Right lung (tissue), 5 donors: Measurements from ENCODE around the gene TUBB6. TPM values are rescaled to one million over a fixed set of nuclear protein-coding genes. Genes with fewer than 3 reads are reported as not detected.
A peak's percentile ranks its signal among the peaks of the same experiment; 100 is the strongest.

Experiments used
- DNase-seq, 2 donors: peaks; one replicate each; pipeline ENCODE4 v3.0.0-alpha.2; 2013
- polyA plus RNA-seq, 5 donors: library from polyadenylated mRNA; unstranded; fragments of 120-200 nt; gene quantifications; one replicate each; pipeline versions ENCODE4 v1.2.1 to v1.2.3, GENCODE V29; 2013; ENCODE audit warnings: inconsistent platforms in 1 of 5, low replicate concordance in 1 of 5; ENCODE audit not compliant: insufficient read length in 5 of 5, insufficient read depth in 1 of 5

The TUBB6 gene
- polyA plus RNA-seq, 5 donors: 56.8 to 96.5 (median 66.7) TPM

DNA sequence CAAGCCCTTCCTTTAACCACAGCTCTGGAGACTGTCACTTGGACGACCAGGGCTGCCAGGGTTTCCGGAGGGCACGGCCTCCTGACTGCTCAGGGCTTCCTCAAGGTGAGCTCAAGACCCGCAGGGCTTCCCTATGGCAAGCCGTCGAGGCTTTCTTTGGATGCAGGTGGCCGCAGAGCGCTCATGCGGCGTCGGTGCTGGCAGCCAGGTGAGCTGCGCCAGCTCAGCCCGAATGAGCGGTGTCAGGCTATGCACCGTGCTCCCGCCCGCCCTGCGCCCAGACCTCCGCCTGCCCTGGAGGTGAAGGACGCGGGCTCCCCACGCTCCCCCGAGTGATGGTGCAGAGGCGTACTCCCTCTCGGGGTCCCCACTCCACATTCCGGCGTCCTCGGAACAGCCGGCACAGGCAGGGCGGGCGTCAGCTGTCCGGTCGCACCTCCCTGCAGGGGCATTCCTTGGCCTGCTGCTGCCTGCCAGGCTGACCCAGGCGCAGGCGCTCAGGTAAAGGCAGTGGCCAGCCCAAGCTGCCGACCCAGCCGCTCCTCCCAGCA, 20.8 kb upstream of the TUBB6 start:
- no peak for DNase-seq

DNA sequence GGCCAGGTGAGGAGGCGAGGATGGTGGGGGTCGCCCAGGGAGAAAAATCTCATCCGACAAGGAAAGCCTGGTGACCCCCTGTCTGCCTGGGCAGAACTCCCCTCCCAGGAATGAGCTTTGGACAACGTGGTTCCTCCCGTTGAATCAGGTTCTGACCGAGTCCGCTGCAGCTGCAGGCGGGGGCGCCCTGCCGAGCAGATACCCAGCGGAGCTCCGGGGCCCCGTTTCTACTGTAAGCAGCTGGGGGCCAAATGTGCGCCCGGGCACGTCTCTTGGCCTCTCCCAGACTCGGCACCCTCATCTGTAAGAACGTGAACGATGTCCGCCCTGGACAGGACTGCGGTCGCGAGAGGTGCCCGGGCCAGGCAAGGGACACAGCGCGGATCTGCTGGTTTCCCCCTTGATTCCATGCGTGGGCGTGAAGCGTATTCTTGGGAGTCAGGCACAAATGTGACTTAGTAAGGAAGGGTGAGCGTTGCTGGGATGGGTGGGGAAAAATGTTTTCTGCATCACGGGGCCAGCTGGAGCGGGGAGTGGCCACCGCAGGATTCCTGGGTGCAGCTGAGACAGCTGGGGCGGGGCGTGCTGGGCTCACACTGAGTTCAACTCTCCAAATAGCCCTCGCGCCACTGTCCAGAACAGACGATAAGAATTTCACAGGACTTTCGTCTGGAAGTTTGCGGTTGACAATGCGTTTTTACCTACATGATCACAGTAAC, 20.2 kb upstream of the TUBB6 start:
- DNase-seq: no peak

DNA sequence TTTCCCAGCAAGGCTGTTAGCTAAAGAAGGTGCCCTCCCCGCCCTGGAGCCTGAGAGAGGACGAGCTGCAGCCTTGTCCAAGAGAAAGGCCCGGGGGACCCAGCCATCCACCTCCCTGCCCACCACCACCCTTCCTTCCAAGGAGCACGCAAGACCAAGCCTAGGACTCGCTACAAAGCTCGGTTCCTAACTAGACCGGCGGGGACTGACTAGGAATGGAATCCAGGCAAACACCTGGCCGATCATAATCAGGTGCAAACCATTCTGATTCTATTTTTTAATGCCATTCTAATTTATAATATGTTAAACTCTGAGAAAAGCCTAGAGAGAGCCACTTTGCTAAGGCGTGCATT, 19.7 kb upstream of the TUBB6 start:
- no peak for DNase-seq

DNA sequence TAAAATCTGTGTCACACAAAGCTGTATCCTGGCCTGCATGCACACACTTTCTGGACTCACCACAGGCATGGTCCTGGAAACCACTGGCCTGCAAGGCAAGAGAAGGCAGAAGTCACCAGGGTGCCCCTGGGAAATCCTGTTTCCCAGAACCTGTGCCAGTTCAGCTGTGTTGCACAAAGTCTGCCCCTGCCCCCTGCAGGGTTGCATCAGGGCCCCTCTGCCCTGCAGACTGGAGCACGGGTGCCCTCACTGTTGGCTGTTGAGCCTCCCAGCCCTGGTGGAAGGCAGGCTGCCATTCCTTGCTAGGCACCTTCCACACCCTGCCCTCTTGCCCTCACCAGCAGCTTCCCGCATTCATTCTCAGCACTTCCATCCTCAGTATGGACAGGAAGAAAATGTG, 18.0 kb upstream of the TUBB6 start:
- no peak for DNase-seq

DNA sequence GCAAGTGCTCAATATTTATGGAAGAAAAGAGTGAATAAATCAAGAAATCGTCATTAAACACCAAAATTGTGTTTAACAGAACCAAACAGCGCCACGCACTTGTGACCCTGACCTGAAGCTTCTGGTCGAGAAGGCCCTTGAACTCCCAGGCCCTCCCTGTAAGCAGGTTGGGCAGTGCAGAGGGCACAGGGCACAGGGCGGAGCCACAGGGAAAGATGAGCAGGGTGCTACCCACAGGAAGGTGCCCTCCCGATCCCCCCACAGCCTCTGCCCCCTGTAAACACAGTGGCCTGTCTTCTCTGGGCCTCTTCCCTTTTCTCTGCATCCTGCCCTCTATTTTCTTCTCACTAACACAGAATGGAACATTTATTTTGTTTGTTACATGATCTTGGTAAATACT, 16.9 kb upstream of the TUBB6 start:
- no peak for DNase-seq

DNA sequence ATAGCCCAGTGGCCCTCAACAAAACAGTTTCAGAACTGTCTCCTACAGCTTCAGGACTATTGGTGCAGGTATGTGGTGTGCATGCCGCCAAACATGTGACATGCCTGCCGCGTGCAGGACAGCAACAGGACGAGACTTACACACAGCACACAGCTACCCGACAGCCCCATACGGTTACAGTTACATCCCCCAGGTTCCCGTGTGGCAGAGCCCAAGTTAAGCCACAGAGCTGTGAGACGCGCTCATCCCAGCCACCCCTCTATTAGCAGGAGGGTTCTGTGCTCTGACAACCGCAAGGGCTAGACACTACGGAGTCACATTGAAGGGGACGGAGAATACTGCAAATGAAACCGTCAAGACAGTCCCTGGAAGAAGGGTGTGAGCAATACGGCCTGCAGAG, 16.4 kb upstream of the TUBB6 start:
- no peak for DNase-seq

DNA sequence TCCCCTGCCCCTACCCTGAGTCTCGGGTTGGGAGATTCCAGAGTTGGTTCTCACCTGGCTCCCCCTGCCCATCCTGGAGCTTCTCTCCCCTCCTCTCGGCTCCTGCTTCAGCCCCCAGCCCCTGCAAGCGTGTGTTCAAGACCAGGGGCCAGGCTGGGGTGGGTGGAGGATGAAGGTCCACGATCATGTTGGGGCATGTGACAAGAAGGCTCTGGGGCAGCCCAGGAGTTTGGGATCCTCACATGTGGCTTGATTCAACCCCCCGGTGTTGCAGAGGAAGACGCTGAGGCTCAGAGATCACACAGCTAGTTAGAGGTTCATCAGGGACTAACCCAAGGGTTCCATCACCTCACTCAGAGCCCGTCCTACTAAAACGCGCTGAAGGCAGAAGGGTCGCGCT, 14.2 kb upstream of the TUBB6 start:
- DNase-seq: no peak

DNA sequence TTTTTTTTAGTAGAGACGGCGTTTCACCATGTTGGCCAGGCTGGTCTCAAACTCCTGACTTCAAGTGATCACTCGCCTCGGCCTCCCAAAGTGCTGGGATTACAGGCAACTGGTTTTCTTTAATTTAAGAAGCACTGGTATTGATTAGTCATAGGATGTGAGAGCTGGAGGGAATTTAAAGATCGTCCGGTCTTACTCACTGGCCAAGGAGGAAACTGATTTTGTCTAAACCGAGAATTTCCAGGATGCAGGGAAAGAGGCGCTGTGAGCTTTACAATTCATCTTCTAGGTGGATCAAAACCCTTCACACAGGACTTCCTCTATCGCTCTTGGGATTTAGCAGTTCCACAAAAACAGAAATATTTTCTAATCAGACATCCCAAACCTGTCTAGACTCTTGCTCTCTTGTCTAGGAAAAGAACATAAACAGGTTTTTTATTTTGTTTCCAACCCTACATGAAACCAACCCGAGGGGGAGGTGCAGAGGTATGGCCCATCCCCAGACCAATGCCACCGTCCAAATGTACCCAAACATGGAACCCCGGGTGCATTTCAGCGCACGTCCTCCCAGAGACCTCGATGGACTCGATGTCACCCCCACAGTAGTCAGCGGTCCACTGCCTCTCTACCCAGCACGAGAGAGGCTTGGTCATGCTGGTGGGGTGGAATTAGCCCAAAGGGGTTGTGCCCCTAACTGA, 12.5 kb upstream of the TUBB6 start:
- no peak for DNase-seq

DNA sequence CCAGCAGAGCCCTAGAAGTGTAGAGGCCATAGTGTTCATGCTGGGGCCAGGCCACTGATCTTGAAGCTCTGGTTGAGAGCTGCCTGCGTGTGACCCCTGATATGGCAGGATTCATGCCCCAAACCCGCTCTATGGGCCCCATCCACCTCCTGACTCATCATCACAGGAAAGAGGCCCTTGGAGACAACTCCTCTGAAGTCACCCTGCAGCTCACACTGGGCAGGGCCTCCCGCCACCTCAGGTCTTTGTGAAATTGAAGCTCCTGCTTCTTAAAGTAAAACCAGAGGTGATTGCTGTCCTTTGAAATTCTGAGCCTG, 12.0 kb upstream of the TUBB6 start:
- DNase-seq: no peak

DNA sequence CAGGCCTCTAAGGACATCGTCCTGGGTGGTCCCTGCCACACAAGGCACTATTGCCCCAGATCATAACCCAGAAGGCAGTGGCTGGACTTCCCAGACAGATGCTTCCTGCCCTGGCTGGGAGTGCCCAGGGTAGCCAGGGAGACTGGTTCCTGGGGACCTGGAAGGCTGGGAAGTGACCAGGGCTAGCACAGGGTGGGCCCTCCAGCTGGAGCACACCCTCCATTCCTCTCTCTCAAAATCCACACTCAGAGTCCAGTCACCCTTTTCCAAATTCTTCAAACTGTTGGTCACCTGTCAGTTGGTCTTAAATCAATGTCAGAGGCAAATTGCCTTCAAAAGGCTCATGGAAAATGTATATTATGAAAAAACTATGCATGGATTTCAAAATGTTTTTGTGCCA, 11.6 kb upstream of the TUBB6 start:
- no peak for DNase-seq

DNA sequence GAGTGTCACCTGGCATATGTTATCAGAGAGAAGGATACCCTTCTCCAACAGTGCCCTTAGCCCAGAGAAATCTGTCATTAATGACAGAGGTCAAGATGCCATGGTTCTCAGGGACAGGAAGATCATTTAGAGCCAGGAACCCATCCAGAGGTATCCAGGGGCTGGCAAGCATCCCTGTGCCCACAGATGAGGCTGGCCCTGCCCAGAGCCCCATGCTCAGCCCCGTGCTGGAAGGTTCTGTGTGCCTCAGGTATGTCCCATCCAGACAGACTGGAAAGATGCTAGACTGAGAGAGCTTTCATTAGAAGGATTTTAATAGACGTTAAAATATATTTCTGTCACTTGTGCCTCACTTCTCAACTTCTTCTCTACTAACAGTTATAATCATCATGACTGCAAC, 8.2 kb upstream of the TUBB6 start:
- no peak for DNase-seq

DNA sequence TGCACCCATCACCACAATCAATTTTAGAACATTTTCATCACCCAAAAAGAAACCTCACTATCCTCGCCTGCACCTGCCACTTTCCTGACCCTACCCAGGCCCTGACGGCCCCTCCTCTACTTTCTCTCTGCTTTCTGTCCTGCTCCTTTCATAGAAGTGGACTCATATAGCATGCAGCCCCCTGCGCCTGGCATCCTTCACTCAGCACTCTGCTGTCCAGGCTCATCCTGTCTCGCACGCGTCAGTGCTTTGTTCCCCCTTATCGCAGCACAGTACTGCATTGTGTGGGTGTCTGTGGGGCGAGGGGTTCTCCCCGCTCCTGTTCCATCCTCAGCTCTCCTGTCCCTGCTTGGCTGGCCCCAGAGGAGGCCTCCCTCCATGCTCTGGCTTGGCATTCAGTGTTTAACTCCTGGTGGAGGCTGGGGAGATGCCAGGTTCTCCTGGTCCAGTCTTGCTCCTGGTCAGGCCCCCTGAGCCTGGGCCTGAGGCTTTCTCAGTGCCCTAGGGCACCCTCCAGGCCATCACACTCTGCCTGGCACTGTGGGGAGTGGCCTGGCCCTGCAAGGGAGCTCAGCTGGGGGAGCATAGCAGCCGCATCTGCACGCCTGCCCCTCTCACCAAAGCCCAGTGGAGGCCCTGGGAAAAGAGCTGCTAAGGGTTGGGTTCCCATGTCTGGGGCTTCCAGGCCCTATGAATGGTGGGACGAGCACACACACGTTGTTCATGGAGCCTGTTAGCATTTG, 6.6 kb upstream of the TUBB6 start:
- DNase-seq: no peak

DNA sequence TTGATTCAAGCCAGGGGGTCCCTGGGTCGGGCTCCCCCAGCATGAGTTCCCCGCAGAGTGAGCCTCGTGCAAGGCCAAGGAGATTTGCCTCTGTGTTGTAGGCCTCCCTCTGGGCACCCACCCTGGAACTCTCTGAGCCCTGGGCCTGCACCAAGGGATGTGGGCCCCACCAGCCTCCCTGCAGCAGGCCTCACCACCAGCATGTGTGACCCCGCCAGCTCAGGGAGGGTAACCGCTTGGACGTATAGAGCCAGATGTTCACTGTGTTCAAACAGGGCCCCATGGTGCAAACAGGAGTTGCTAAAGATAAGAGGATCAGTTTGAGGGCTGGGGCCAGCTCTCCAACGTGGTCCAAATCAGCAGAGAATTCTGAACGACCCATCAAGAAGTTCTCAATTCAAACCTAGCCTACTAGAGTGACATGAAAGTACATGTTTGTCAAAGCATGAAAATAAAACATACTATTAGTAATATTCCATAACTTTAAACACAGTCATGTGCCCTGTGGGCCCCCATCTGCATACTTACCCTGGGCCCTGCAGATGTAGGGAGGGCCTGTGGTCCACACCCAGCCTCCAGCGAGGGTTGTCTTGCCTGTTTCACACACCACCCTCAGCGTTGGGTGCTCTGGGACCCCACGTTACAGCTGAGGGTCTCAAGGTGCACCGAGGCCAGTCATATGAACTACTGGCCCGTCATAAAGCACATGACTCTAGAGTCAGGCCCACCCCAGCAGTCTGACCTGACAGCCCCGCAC, 5.5 kb upstream of the TUBB6 start:
- DNase-seq: no peak

DNA sequence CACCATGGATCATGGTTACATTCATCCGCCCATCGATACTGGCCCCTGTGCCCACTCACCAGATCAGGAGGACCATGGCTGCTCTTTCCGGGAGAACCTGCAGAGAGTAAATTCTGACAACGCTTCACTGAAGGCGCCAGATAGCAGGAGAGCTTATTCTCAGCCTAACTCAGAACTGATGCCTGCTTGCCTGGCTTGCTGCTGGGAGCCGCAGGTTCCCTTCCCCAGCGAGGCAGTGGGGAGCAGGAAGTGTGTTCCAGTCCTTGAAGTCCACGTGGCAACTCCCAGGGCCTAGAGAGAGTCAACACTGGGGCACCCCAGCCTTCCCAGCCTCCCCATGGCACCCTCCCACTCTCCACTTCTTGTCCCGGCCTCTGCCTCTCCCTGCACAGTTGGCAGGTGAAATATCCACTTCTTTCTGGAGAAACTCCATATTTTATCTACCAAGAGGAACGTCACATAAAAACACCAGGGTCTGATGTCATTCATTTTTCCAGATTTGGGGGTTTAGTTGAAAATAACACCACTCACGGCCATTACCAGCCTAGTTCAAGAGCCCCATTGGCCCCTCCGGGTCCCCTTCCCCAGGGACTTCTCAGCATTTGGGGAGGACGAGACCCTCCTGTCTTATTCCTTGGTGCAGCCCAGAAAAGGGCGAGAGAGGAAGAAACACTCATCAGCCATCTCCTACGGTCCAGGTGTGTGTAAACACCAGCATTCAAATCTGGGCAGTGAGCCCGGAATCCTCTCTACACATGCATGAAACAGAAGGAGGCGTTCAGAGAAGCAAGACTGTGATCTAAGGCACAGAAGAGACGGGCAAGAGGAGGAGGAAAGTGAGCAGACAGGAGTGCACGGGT, 3.5 kb upstream of the TUBB6 start:
- no peak for DNase-seq

DNA sequence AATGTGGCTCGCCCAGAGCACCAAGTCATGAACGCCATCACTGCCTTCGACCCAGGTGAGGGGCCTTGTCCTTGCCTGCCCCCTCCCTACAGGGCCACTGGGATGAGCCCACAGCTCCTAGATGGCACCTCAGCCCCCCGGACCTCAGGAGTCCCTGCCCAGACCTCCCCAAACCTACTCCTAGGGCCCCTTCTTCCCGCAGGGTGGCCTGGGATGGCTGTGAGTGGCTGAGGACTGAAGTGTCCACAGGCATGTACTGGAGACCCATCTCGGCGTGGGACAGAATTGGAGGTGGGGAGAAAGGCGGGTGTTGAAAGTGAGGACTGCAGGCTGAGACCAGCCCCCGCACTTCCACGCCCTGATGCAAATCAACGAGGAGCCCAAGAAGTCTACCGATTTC, 2.8 kb upstream of the TUBB6 start:
- DNase-seq: no peak

DNA sequence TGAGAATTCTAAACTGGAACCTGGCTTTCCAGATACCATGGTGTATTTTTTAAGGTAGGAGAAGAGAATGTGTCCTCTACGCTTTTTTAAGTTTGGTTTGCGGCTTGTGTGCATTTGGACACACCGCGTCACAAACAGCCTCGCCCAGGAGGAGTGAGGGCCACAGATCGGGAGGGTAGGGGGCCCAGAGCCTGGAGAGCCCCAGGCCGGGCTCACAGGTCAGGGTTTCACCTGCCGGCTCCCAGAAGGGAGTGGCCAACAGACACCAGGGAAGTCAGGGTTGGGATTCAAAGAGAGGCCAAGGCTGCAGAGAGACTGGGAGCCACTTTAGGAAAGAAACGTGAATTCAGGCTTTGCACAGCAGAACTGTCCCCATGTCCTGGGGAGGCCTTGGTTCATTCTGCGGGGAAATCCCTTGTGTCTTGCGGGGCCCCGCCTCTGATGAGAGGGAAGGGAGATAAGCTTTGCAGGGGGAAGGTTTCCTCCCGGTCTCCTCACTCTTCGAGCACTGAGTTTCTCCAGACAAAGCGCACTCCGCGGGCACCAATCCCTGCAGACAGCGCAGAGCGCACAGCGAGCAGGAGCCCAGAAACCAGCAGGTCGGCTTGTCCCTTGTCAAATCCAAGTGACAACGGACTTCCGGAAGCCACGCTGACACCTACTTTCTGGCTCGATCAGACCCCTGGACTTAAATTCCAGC, 2.0 kb upstream of the TUBB6 start:
- no peak for DNase-seq

DNA sequence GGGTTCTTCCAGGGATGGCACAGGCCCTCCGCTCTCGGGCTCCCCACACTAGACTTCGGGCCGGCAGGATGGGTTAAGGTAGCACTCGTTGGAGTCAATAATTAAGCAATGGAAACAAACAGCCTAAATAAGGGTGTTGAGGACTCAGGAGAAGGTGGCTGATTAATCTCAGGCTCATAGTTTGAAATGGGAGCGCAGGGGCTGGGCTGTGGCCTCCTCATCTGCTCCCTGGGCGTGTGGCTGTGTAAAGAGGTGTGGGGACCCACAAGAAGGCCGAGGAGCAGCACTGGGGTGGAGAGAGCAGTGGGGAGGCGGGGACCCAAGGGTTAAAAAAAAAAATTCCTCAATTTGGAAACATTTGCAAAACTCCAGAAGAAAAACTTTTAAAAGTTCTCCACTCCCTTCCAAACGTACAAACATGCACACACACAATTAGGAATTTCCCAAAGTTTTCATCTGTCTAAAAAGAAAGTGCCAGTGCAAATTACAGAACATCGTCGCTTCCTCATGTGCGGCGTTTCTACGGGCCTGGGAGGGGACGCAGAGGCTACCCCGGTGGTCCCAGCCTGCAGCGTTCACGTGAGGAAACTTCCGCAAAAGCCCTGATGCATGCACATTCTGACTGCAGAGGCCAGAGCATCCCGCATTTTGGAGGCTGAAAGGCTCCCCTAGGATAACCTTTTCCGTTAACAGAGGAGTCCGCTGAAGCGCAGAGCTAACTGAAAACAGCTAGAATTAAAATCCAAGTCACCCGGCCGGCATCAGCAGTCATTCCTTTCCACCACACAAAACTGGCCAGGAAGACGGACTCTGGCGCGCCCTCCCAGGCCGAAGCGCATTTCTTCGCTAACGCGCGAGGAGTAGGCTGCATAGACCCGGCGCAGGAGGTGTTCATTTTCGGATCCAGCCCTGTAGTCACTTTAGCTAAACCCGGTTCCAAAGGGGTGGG, 1.0 kb upstream of the TUBB6 start:
- peak; percentile 40 to 46 for DNase-seq

DNA sequence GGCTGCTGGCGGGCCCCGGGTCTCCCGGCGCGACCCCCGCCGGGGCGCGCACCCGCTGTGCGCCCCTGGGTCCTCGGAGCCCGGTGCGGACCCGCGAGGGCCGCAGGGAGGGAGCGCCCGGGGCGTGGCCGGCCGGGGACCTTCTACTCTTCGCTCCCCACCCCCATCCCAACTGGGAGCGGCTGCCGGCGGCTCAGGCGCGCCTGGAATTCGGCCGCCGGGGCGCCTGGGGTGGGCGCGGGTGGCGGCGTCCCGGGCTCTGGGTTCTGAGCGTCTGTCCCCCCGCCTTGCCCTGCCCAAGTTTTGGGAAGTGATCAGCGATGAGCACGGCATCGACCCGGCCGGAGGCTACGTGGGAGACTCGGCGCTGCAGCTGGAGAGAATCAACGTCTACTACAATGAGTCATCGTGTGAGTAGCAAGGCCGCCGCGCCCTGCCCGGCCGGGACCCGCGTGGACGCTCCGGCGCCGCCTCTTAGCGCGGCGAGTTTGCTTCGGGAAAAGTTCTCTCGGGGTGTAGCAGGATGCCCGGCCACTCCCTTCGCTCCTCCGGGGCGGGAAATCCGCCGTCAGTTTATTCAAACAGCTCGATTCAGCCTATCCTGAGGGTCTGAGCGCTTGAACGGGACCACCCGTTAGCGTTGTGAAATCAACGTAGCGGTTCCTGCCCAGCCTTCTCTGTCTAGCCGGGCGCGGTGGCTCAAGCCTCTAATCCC, 502 bp downstream of the TUBB6 start:
- DNase-seq: peak; percentile 77 to 79
